ENCODE measurements around the gene KCTD13. TPM values are rescaled to one million over a fixed set of nuclear protein-coding genes. Genes with fewer than 3 reads are reported as not detected.

Gene KCTD13
- polyA plus RNA-seq, 1 of the 3 experiments (the other 2 are of a cell fraction), result 31.0 TPM

DNA sequence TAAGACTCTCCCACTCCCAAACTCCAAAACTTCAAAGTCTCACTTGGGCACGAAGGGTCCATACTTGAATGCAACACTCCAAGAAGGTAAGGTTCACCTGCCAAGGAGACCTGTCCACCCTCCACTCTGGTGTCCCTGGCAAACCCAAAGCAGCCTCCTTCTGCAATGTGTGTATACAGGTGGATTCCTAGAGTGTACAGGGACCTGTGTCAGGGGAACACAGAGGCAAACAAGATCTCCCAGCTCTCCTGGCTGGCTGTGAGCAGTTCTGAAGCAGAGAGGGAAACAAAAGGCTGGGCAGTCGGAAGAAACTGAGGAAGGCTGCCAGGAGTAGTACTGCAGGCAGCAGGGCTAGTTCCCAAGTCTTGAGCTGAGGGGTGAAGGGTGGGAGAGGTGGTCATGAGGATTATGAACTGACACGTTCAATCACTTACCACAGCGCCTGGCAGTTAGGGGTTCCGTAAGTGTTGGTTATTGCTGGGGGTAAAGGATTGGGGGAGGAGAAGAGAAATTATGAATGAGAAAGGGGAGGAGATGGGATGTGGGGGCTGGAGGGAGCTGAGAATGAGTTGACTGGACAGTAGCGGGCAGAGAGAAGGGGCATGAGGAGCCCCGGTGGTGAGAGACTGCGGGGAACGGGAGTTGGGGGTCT lies 795 bp downstream of the KCTD13 start:
- Histone ChIP-seq H3K9me3 (no peaks in the 10 kb centered on the region), H3K79me2 (ENCODE audit: insufficient read depth) (peaks cover 62% of the 10 kb centered on the region), H3K9ac (peak overlapping the region; percentile 88), H4K20me1 (ENCODE audit: insufficient read depth) (no peaks in the 10 kb centered on the region; the same call in 1 of the 2 replicates), H3K27me3 (ENCODE audit: insufficient read depth) (no peaks in the 10 kb centered on the region), H3K9me2 (no peaks in the 10 kb centered on the region), H3K36me3 (replicated peaks in 1 of 2; ENCODE audit: control insufficient read depth in 1 of 2, insufficient read depth in 2 of 2, low read length in 1 of 2) (peaks cover 12 to 23% of the 10 kb centered on the region in 2 experiments), H3K27ac (ENCODE audit: low read depth in 2 of 2, low read length in 1 of 2) (peak overlapping the region in 1 of 2 experiments; percentile 81; a peak in 1 of 4 replicates), H3K4me3 (ENCODE audit: low read depth in 2 of 2, low read length in 1 of 2) (peak overlapping the region; percentile 73 to 76), H3F3A (replicated peaks; ENCODE audit: insufficient read depth) (peaks cover 8% of the 10 kb centered on the region), H3K4me2 (peak overlapping the region; percentile 91), H2AFZ (ENCODE audit: low read depth) (0 out of 2 replicates have a peak overlapping the region, but pooled peaks have one; percentile 51), H3K4me1 (ENCODE audit: control insufficient read depth in 1 of 2, insufficient read depth in 2 of 2, low read depth in 1 of 2, low read length in 1 of 2) (peaks cover 15% of the 10 kb centered on the region in 2 experiments; a peak in 3 of 4 replicates)
- ChIA-PET POLR2A (interaction anchor here (1.4 to 2.4 kb wide), 8 partner anchors 12 to 140 kb away, joined by 3 to 12 read pairs (median 6); partner anchors contain the start of genes ALDOA, KIF22, TAOK2 and TMEM219), CTCF (interaction anchor here (0.7 to 2.3 kb wide), 7 partner anchors 10 to 109 kb away, joined by 3 to 7 read pairs (median 4); partner anchors contain the start of genes ASPHD1 and PAGR1)
- TF ChIP-seq POLR2AphosphoS5 (IDR thresholded peaks at IDR 0.05; ENCODE audit: low read depth, low read length) (no peak), FOXM1 (IDR thresholded peaks at IDR 0.05; ENCODE audit: low read depth) (no peak), YY1 (IDR thresholded peaks at IDR 0.05; ENCODE audit: low read depth) (no peak), TAF1 (IDR thresholded peaks at IDR 0.05; ENCODE audit: borderline replicate concordance, low read depth, low read length) (no peak), SMC3 (IDR thresholded peaks at IDR 0.05; ENCODE audit: low read depth, low read length) (no peak), NRF1 (IDR thresholded peaks at IDR 0.05; ENCODE audit: low read depth, low read length) (no peak), FOSL2 (IDR thresholded peaks at IDR 0.05; ENCODE audit: borderline replicate concordance, low read depth) (no peak), JUND (IDR thresholded peaks at IDR 0.05) (no peak), GATA2 (CRISPR knock-in tag; IDR thresholded peaks at IDR 0.05) (no peak), TEAD4 (IDR thresholded peaks at IDR 0.05; ENCODE audit: borderline replicate concordance, insufficient read depth) (no peak), EP300 (IDR thresholded peaks at IDR 0.05; ENCODE audit: borderline replicate concordance in 1 of 2, low read depth in 1 of 2, low read length in 1 of 2) (no peak), ELF1 (IDR thresholded peaks at IDR 0.05) (no peak), FOXJ3 (CRISPR knock-in tag; IDR thresholded peaks at IDR 0.05) (no peak), MEF2A (IDR thresholded peaks at IDR 0.05; ENCODE audit: borderline replicate concordance, low read depth) (no peak)
- TF ChIP-seq, protein P1, sequence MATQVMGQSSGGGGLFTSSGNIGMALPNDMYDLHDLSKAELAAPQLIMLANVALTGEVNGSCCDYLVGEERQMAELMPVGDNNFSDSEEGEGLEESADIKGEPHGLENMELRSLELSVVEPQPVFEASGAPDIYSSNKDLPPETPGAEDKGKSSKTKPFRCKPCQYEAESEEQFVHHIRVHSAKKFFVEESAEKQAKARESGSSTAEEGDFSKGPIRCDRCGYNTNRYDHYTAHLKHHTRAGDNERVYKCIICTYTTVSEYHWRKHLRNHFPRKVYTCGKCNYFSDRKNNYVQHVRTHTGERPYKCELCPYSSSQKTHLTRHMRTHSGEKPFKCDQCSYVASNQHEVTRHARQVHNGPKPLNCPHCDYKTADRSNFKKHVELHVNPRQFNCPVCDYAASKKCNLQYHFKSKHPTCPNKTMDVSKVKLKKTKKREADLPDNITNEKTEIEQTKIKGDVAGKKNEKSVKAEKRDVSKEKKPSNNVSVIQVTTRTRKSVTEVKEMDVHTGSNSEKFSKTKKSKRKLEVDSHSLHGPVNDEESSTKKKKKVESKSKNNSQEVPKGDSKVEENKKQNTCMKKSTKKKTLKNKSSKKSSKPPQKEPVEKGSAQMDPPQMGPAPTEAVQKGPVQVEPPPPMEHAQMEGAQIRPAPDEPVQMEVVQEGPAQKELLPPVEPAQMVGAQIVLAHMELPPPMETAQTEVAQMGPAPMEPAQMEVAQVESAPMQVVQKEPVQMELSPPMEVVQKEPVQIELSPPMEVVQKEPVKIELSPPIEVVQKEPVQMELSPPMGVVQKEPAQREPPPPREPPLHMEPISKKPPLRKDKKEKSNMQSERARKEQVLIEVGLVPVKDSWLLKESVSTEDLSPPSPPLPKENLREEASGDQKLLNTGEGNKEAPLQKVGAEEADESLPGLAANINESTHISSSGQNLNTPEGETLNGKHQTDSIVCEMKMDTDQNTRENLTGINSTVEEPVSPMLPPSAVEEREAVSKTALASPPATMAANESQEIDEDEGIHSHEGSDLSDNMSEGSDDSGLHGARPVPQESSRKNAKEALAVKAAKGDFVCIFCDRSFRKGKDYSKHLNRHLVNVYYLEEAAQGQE (IDR thresholded peaks at IDR 0.05; ENCODE audit: low read depth, low read length), result no peak
- TF ChIP-seq, protein P2, sequence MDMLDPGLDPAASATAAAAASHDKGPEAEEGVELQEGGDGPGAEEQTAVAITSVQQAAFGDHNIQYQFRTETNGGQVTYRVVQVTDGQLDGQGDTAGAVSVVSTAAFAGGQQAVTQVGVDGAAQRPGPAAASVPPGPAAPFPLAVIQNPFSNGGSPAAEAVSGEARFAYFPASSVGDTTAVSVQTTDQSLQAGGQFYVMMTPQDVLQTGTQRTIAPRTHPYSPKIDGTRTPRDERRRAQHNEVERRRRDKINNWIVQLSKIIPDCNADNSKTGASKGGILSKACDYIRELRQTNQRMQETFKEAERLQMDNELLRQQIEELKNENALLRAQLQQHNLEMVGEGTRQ (IDR thresholded peaks at IDR 0.05; ENCODE audit: borderline replicate concordance, low read depth, low read length), result no peak
- WGBS (ENCODE audit: low lambda C conversion rate), result 7% methylated on average over 9 of the region's 9 CpGs
- DNase-seq, result no peak

Data from SK-N-SH (cell line).